ENCODE data around the gene LTBR. TPM values are rescaled to one million over a fixed set of nuclear protein-coding genes. Genes with fewer than 3 reads are reported as not detected.

LTBR gene
- total and polyA plus RNA-seq, 2 of the 4 experiments (the other 2 are of a cell fraction) = 19.7 to 62.5 TPM

DNA sequence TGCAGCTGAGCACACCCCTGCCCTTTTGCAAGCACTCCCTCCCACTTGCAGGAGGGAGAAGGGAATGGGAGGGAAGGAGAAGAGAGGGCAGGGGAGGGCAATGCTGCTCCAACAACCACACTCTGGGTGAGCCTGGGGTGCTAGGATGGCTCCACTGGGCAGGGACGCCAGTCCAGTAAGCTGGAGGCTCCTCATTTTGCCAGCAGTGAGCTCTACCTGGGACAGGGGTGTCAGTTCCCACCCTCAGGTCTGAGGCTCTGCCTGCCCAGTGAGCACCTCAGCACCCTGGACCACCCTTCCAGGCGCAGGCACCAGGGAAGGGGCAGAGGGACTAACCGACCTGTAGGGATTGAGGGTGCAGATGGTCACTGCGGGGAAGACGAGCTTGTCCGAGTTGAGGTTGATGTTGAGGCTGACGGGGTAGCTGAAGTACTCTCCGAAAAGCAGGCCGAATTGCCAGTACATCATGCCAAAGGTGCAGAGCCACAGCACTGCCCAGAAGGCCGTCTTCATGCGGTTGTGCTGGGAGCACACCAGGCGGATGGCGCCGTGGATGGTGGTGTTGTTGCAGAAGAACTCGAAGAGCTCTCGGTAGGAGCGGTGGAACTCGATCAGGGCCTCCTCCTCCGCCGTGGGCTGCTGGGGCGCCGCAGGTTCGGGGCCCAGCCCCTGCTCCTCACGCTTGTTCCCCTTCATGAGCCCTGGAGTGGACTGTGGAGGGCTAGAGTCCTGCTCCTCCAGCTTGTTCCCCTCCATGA, 9.8 kb upstream of the LTBR start:
- Histone ChIP-seq H3K4me1 (ENCODE audit: control insufficient read depth, insufficient read depth, low read length) (peaks cover 33% of the 10 kb centered on the region), H3K9me1 (ENCODE audit: insufficient read depth, low read length) (peaks cover 20% of the 10 kb centered on the region), H2AFZ (replicated peaks; ENCODE audit: low read length, poor library complexity) (peak overlapping the region; percentile 24), H3K9ac (ENCODE audit: low read depth, low read length) (no peak overlapping the region), H3K18ac (ENCODE audit: low read depth, low read length) (no peak overlapping the region), H3K27me3 (ENCODE audit: control insufficient read depth, insufficient read depth, low read length) (no peaks in the 10 kb centered on the region), H3K56ac (ENCODE audit: extremely low read depth, insufficient read depth, low read length) (no peak overlapping the region), H3K79me1 (ENCODE audit: low read depth in 1 of 2, low read length in 2 of 2) (no peaks in the 10 kb centered on the region; a peak in 1 of 4 replicates), H3K36me3 (ENCODE audit: control insufficient read depth, insufficient read depth, low read length) (no peaks in the 10 kb centered on the region), H2AK5ac (ENCODE audit: low read depth, low read length) (peak overlapping the region; percentile 73), H4K5ac (ENCODE audit: low read depth, low read length) (no peak overlapping the region), H2BK120ac (ENCODE audit: low read depth, low read length) (peak overlapping the region; percentile 94; the same call in 1 of the 2 replicates), H4K8ac (ENCODE audit: low read depth in 2 of 2, low read length in 2 of 2) (no peak overlapping the region), H2AK9ac (replicated peaks; ENCODE audit: low read depth, low read length, poor library complexity) (peak overlapping the region; percentile 55), H4K20me1 (ENCODE audit: insufficient read depth, low read length) (no peaks in the 10 kb centered on the region), H3K14ac (replicated peaks; ENCODE audit: low read depth, low read length) (no peak overlapping the region), H2BK5ac (ENCODE audit: low read depth, low read length, poor library complexity, severe bottlenecking) (no peak overlapping the region), H3K4me2 (ENCODE audit: low read depth, low read length) (no peak overlapping the region), H2BK15ac (ENCODE audit: low read depth, low read length) (no peak overlapping the region), H3K27ac (ENCODE audit: insufficient read depth, low read length) (no peak overlapping the region), H4K91ac (ENCODE audit: insufficient read depth, low read depth, low read length) (peak overlapping the region; percentile 40), H3K23ac (ENCODE audit: low read depth, low read length) (no peak overlapping the region), H2BK20ac (ENCODE audit: low read depth, low read length) (peak overlapping the region; percentile 54), H3K4me3 (ENCODE audit: insufficient read depth, low read depth, low read length) (no peak overlapping the region), H3K9me3 (ENCODE audit: control insufficient read depth, insufficient read depth, low read length) (no peaks in the 10 kb centered on the region), H3K4ac (ENCODE audit: low read depth, low read length) (peak overlapping the region; percentile 43; the same call in 1 of the 2 replicates)
- dilution Hi-C loops (cut with HindIII; ENCODE audit: low sequenced_read_pairs, unreplicated experiment) = no loop called here
- ATAC-seq (ENCODE audit: low read depth) = no peak
- CTCF ChIA-PET = interaction anchor here (0.6 to 1.8 kb wide), 2 partner anchors 39 to 282 kb away, joined by 3 to 5 read pairs; no protein-coding TSS in a partner anchor
- intact Hi-C loops (cut with micrococcal nuclease) = no loop called here
- POLR2A ChIA-PET (ENCODE audit: unreplicated experiment) = no interaction called here
- WGBS, 2 experiments (ENCODE audit: extremely low coverage in 2 of 2, insufficient read length in 1 of 2) = 86% methylated on average over 6 of the region's 24 CpGs; no CpG with 5 or more reads in 1 of the 2 experiments
- in situ Hi-C loops (cut with MboI; ENCODE audit: low sequenced_read_pairs) = loop anchor here (5.0 kb wide), 1 partner anchor 37 kb away; no protein-coding TSS in a partner anchor
- no TSS peak for BruUV-seq (replicated peaks)
- DNase-seq = no peak
- TF ChIP-seq MAFK (IDR thresholded peaks at IDR 0.05; ENCODE audit: low read depth, low read length) (no peak), MAZ (IDR thresholded peaks at IDR 0.05; ENCODE audit: borderline replicate concordance, low read depth, low read length) (no peak), CHD1 (IDR thresholded peaks at IDR 0.05; ENCODE audit: low read depth, low read length) (no peak), CEBPB (IDR thresholded peaks at IDR 0.05; ENCODE audit: low read depth, low read length) (no peak), RAD21 (IDR thresholded peaks at IDR 0.05; ENCODE audit: low read length) (no peak), SMC3 (IDR thresholded peaks at IDR 0.05; ENCODE audit: low read depth, low read length) (no peak), MXI1 (IDR thresholded peaks at IDR 0.05; ENCODE audit: borderline replicate concordance, low read depth, low read length) (no peak), RFX5 (IDR thresholded peaks at IDR 0.05; ENCODE audit: low read depth, low read length) (no peak), BHLHE40 (IDR thresholded peaks at IDR 0.05; ENCODE audit: low read depth, low read length) (no peak), RCOR1 (IDR thresholded peaks at IDR 0.05; ENCODE audit: insufficient replicate concordance, low read length) (no peak), POLR2A (IDR thresholded peaks at IDR 0.05; ENCODE audit: low read depth, low read length) (no peak), NFE2L2 (IDR thresholded peaks at IDR 0.05; ENCODE audit: low read depth, low read length) (no peak)
- TF ChIP-seq, protein P1, sequence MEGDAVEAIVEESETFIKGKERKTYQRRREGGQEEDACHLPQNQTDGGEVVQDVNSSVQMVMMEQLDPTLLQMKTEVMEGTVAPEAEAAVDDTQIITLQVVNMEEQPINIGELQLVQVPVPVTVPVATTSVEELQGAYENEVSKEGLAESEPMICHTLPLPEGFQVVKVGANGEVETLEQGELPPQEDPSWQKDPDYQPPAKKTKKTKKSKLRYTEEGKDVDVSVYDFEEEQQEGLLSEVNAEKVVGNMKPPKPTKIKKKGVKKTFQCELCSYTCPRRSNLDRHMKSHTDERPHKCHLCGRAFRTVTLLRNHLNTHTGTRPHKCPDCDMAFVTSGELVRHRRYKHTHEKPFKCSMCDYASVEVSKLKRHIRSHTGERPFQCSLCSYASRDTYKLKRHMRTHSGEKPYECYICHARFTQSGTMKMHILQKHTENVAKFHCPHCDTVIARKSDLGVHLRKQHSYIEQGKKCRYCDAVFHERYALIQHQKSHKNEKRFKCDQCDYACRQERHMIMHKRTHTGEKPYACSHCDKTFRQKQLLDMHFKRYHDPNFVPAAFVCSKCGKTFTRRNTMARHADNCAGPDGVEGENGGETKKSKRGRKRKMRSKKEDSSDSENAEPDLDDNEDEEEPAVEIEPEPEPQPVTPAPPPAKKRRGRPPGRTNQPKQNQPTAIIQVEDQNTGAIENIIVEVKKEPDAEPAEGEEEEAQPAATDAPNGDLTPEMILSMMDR (conservative IDR thresholded peaks at IDR 0.05; ENCODE audit: low read depth, low read length) = no peak
- TF ChIP-seq, protein P2, sequence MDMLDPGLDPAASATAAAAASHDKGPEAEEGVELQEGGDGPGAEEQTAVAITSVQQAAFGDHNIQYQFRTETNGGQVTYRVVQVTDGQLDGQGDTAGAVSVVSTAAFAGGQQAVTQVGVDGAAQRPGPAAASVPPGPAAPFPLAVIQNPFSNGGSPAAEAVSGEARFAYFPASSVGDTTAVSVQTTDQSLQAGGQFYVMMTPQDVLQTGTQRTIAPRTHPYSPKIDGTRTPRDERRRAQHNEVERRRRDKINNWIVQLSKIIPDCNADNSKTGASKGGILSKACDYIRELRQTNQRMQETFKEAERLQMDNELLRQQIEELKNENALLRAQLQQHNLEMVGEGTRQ (IDR thresholded peaks at IDR 0.05; ENCODE audit: low read depth, low read length) = no peak
- TF ChIP-seq, protein P3, sequence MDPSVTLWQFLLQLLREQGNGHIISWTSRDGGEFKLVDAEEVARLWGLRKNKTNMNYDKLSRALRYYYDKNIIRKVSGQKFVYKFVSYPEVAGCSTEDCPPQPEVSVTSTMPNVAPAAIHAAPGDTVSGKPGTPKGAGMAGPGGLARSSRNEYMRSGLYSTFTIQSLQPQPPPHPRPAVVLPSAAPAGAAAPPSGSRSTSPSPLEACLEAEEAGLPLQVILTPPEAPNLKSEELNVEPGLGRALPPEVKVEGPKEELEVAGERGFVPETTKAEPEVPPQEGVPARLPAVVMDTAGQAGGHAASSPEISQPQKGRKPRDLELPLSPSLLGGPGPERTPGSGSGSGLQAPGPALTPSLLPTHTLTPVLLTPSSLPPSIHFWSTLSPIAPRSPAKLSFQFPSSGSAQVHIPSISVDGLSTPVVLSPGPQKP (IDR thresholded peaks at IDR 0.05; ENCODE audit: borderline replicate concordance, low read depth, low read length) = no peak
